ENCODE data around the gene F11R. TPM values are rescaled to one million over a fixed set of nuclear protein-coding genes. Genes with fewer than 3 reads are reported as not detected.

The F11R gene
- total and polyA plus RNA-seq, 2 of the 13 experiments (the other 11 are each of a cell fraction or from before 2014, with no cell fraction given), result 95.8 to 105 TPM

GRCh38 chr1:161021165-161021969 lies 415 bp upstream of the F11R start (continued):
- no peak for TF ChIP-seq REST (IDR thresholded peaks at IDR 0.05; ENCODE audit: borderline replicate concordance in 1 of 2, low read depth in 1 of 2, low read length in 2 of 2)
- no peak for TF ChIP-seq NR2F2 (IDR thresholded peaks at IDR 0.05; ENCODE audit: borderline replicate concordance, low read depth)
- no peak for TF ChIP-seq HMGA1 (CRISPR knock-in tag; conservative IDR thresholded peaks at IDR 0.05)
- TF ChIP-seq ERF (CRISPR knock-in tag; IDR thresholded peaks at IDR 0.05), result peak; percentile 58; the same call in 1 of the 2 replicates
- TF ChIP-seq MIER2 (CRISPR knock-in tag; IDR thresholded peaks at IDR 0.05), result 0 out of 2 replicates have a peak, but pooled peaks have one; percentile 37
- TF ChIP-seq PAXIP1 (CRISPR knock-in tag; conservative IDR thresholded peaks at IDR 0.05), result no peak
- 0 out of 2 replicates have a peak, but pooled peaks have one; percentile 21 for TF ChIP-seq ZNF749 (CRISPR knock-in tag; IDR thresholded peaks at IDR 0.05; ENCODE audit: borderline replicate concordance)
- no peak for TF ChIP-seq ZNF879 (CRISPR knock-in tag; IDR thresholded peaks at IDR 0.05)
- TF ChIP-seq ZNF605 (CRISPR knock-in tag; IDR thresholded peaks at IDR 0.05), result peak; percentile 57; the same call in 1 of the 2 replicates
- TF ChIP-seq GATA4 (IDR thresholded peaks at IDR 0.05; ENCODE audit: borderline replicate concordance, low read depth), result no peak; the same call in 1 of the 2 replicates
- no peak for TF ChIP-seq POLR2AphosphoS2 (IDR thresholded peaks at IDR 0.05; ENCODE audit: low read depth, low read length)
- peak; percentile 74 for TF ChIP-seq DBP (CRISPR knock-in tag; IDR thresholded peaks at IDR 0.05; ENCODE audit: not compliant biosample characterization)
- TF ChIP-seq, protein P1, sequence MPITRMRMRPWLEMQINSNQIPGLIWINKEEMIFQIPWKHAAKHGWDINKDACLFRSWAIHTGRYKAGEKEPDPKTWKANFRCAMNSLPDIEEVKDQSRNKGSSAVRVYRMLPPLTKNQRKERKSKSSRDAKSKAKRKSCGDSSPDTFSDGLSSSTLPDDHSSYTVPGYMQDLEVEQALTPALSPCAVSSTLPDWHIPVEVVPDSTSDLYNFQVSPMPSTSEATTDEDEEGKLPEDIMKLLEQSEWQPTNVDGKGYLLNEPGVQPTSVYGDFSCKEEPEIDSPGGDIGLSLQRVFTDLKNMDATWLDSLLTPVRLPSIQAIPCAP (CRISPR knock-in tag; IDR thresholded peaks at IDR 0.05; ENCODE audit: low read depth), result 0 out of 2 replicates have a peak, but pooled peaks have one; percentile 43
- TF ChIP-seq BRCA1 (CRISPR knock-in tag; IDR thresholded peaks at IDR 0.05), result 0 out of 2 replicates have a peak, but pooled peaks have one; percentile 44
- peak; percentile 63 for TF ChIP-seq ELF3 (CRISPR knock-in tag; IDR thresholded peaks at IDR 0.05)
- TF ChIP-seq ISX (CRISPR knock-in tag; conservative IDR thresholded peaks at IDR 0.05), result 0 out of 2 replicates have a peak, but pooled peaks have one; percentile 67
- no peak for TF ChIP-seq ARID2 (CRISPR knock-in tag; IDR thresholded peaks at IDR 0.05; ENCODE audit: borderline replicate concordance)
- no peak for TF ChIP-seq MBNL3 (CRISPR knock-in tag; conservative IDR thresholded peaks at IDR 0.05)
- TF ChIP-seq SP2 (CRISPR knock-in tag; IDR thresholded peaks at IDR 0.05), result peak; percentile 86

Data from HepG2 (cell line).